ENCODE results near the gene MEX3C. TPM values are rescaled to one million over a fixed set of nuclear protein-coding genes. Genes with fewer than 3 reads are reported as not detected.

The MEX3C gene
- total and polyA plus RNA-seq, 2 experiments from 2014 or later = 28.8 to 109 TPM

DNA sequence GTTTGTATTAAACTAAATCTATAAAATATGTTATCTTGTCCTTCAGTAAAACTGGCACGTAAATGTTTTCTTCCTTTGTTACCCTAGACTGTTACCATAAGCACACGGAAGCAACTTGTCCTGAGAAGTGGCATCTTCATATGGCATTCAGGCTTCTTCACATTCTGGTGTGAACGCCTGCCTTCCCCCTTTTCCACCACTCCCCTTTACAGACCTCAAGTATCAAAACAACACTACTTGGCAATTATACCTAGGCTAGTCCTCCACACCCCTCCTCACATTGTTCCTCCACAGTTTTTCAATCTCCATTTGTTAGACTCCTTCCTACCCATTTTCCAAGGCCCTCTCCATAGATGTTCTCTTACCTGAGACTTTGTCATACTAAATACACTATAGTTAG lies 2.9 kb downstream of the MEX3C start:
- ATAC-seq = no peak
- no peak for DNase-seq (ENCODE audit: low spot score)
- Histone ChIP-seq H2AFZ (no peak overlapping the region), H3F3A (replicated peaks; ENCODE audit: low read depth) (no peaks in the 10 kb centered on the region), H3K9me2 (ENCODE audit: insufficient read depth) (no peaks in the 10 kb centered on the region), H3K4me2 (peak overlapping the region; percentile 87), H3K4me3 (peak overlapping the region; percentile 75), H3K36me3 (ENCODE audit: insufficient read depth) (no peaks in the 10 kb centered on the region; the same call in 1 of the 2 replicates), H4K20me1 (replicated peaks; ENCODE audit: insufficient read depth) (peaks cover 22% of the 10 kb centered on the region), H3K27ac (ENCODE audit: low read depth) (peak overlapping the region; percentile 52), H3K79me2 (replicated peaks; ENCODE audit: insufficient read depth) (peaks cover 71% of the 10 kb centered on the region), H3K4me1 (ENCODE audit: insufficient read depth) (peaks cover 46% of the 10 kb centered on the region), H3K27me3 (ENCODE audit: insufficient read depth) (no peaks in the 10 kb centered on the region)
- Mint-ChIP-seq H3K9me3 (peaks cover 10% of the 10 kb centered on the region; the same call in 2 of the 3 replicates), H3K27me3 (ENCODE audit: insufficient read depth, low read depth, poor library complexity) (peaks cover 9% of the 10 kb centered on the region), H3K4me1 (peaks cover 49% of the 10 kb centered on the region), H3K36me3 (ENCODE audit: low read depth) (peaks cover 32% of the 10 kb centered on the region), H3K27ac (peak overlapping the region; percentile 98), H3K4me3 (peak overlapping the region; percentile 97)
- TF ChIP-seq CREB1 (CRISPR knock-in tag; IDR thresholded peaks at IDR 0.05; ENCODE audit: low read depth) (no peak), NANOG (IDR thresholded peaks at IDR 0.05; ENCODE audit: borderline replicate concordance) (no peak), ZNF331 (CRISPR knock-in tag; IDR thresholded peaks at IDR 0.05; ENCODE audit: low read depth) (no peak), STAT1 (IDR thresholded peaks at IDR 0.05; ENCODE audit: unreplicated experiment) (no peak), CTCF (conservative IDR thresholded peaks at IDR 0.05; ENCODE audit: low read depth in 2 of 2) (no peak), ZNF462 (CRISPR knock-in tag; IDR thresholded peaks at IDR 0.05) (no peak), POLR2AphosphoS5 (IDR thresholded peaks at IDR 0.05; ENCODE audit: low read depth) (no peak)
- TF ChIP-seq, protein P1, sequence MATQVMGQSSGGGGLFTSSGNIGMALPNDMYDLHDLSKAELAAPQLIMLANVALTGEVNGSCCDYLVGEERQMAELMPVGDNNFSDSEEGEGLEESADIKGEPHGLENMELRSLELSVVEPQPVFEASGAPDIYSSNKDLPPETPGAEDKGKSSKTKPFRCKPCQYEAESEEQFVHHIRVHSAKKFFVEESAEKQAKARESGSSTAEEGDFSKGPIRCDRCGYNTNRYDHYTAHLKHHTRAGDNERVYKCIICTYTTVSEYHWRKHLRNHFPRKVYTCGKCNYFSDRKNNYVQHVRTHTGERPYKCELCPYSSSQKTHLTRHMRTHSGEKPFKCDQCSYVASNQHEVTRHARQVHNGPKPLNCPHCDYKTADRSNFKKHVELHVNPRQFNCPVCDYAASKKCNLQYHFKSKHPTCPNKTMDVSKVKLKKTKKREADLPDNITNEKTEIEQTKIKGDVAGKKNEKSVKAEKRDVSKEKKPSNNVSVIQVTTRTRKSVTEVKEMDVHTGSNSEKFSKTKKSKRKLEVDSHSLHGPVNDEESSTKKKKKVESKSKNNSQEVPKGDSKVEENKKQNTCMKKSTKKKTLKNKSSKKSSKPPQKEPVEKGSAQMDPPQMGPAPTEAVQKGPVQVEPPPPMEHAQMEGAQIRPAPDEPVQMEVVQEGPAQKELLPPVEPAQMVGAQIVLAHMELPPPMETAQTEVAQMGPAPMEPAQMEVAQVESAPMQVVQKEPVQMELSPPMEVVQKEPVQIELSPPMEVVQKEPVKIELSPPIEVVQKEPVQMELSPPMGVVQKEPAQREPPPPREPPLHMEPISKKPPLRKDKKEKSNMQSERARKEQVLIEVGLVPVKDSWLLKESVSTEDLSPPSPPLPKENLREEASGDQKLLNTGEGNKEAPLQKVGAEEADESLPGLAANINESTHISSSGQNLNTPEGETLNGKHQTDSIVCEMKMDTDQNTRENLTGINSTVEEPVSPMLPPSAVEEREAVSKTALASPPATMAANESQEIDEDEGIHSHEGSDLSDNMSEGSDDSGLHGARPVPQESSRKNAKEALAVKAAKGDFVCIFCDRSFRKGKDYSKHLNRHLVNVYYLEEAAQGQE (IDR thresholded peaks at IDR 0.05; ENCODE audit: unreplicated experiment) = no peak
